GM19035 (cell line): ENCODE measurements around the gene LTC4S.
"Not testable (repeated sequence)": the region's sequence is repeated elsewhere in the genome, so short reads cannot be mapped to it uniquely, and the experiment has no call there.

Experiments used
- ATAC-seq: cut with Tn5 transposase; IDR thresholded peaks from one replicate; pipeline ENCODE4 v1.9.1; 2021; ENCODE audit not compliant: unreplicated experiment

Gene LTC4S

DNA sequence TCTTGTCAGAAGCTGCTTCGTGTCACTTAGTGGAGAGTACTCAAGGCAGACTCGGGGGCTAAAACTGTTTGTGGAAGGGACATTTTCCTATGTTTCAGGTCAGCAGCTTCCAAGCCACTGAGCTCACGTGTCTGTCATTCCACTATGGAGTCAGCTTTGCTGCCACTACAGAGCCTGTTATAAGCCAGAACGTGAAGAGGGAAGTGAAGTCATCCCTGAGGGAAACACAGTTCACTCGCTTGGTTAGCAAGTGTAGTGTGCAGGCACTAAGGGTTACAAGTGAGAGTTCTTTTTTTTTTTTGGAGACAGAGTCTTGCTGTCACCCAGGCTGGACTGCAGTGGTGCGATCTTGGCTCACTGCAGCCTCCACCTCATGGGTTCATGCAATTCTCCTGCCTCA lies 24.5 kb upstream of the LTC4S start:
- no peak for ATAC-seq

DNA sequence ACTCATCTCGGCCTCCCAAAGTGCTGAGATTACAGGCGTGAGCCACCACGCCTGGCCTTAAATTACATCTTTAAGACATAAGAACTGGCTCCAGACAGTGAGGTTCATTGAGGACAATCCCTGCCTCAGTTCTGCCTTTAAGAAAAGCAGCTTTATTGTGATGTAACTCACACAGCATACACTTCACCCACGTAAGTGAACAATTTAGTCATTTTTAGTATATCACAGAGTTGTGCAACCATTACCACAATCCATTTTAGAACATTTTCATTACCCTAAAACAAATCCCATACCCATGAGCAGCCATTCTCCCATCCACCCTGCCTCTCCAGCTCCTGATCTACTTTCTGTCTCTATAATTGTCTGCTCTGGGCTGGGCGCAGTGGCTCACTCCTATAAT lies 24.0 kb upstream of the LTC4S start:
- ATAC-seq = no peak

DNA sequence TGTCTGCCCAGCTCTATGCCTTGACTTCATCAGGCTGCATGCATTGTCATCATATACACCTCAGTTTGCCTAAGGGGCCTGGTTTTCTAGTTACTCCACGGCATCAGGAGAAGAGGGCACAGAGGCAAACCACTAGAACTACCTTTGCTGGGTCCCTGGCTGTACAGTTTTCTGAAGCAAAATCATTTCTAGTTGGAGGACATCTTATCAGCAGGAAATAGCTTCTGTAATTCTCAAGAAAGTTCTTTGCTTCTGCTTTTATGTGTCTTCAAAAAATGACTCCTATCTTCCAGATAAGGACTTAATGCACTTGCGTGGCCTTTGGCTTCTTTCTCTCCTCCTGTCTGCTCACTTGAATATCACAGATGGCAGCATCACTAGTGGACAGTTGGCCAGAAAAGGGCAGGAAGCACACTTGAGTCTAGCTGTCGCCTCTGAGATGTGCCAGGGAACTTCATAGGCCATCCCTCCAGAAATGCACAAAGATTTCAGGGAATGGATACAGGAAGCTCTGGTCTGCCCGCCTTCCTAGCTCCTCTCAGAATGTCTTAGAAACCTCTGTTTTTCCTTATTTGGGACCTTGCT lies 22.4 kb upstream of the LTC4S start:
- ATAC-seq = no peak

DNA sequence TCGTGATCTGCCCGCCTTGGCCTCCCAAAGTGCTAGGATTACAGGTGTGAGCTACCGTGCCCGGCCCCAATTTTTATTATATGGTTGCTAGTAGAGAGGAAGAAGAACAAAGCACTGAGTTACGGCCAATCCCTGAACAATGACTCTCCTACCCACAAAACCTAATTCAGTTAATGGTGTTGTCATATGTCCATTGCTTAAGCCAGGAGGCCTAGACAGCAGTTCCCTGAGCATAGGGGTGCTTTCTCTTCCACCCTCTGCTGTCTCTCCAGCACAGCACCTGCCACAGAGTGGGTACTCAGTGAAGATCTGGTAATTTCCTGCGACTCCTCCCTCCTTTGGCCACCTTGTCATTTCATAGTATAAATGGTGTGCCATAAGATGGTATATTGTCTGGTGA lies 21.4 kb upstream of the LTC4S start:
- no peak for ATAC-seq

DNA sequence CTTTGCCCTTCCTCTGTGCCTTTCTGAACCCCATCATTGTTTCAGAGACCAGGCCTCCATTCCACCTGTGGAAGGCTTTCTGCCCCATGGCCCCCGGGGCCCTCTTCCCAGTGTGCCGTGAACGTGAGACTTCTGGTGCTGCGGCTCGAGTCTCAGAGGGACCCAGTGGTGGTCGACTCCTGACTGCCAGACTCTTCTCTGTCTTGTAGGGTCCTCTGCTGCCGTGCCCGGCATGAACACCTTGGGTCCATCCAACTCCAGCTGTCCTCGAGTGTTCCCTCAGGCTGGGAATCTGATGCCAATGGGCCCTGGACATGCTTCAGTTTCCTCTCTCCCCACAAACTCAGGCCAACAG lies 20.1 kb upstream of the LTC4S start:
- no peak for ATAC-seq

DNA sequence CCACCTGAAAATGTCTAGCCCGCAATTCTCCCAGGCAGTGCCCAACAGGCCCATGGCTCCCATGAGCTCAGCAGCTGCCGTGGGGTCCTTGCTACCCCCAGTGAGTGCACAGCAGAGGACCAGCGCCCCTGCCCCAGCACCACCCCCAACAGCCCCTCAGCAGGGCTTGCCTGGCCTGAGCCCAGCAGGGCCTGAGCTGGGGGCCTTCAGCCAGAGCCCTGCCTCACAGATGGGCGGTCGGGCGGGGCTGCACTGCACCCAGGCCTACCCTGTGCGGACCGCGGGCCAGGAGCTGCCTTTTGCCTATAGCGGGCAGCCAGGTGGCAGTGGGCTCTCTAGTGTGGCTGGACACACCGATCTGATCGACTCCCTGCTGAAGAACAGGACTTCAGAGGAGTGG lies 19.3 kb upstream of the LTC4S start:
- no peak for ATAC-seq

DNA sequence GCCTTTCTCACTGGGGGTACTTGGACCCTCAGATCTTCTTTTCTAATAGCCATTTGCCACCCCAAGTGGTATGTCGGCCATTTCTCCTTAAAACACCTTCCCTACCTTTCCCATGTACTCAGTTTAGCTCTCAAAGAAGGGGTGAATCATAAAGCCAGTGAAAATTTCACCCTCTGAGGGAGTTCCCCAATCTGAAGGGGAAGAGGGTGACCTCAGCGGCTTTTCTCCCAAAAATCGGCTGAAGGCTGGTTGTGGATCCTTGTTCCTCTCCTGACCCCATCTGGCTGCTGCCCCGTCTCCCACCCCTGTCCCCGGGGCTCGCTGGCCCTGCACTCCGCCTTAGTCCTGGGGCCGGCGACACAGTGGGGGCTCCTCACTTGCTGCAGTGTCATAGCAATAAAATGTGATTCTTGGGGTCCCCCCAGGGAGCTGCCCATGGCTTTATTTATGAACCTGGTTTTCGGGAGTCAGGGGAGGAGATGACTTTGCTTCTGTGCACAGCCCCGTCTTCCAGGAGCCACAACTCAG lies 17.3 kb upstream of the LTC4S start:
- no peak for ATAC-seq

DNA sequence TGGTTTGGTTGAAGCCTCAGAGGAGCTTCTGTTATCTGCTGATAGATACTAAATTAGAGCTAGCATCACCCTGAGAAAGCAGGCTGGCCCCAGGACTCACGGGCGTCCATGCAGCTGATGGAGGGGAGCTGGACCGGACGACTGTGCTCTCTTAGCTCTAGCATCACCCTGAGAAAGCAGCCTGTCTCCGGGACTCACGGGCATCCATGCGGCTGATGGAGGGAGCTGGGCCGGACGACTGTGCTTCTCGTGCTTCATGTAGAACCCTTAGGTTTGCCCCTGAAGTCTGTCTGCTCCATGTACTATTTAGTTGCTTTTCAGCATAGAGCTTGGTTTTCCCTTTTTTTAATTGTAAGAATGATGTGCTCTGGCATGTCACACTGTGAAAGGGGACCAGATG lies 16.3 kb upstream of the LTC4S start:
- ATAC-seq = no peak

DNA sequence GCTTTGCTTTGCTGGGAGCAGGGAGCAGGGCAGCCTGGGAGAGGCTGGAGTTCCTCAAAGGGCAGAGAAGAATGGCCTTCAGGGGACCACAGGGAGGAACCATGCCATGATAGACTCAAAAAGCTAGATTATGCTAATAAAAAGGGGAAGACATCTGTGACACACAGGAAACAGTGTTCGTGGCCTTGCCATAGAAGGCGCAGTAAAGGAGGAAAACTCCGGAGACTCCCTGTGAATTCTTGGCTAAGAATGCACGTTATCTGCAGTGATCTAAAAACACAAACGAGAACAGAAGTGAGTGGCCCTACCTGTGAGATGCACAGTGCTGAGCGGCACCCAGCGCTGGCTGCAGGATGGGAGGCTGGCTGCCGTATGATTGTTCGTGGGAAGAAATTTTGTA lies 15.9 kb upstream of the LTC4S start:
- no peak for ATAC-seq

DNA sequence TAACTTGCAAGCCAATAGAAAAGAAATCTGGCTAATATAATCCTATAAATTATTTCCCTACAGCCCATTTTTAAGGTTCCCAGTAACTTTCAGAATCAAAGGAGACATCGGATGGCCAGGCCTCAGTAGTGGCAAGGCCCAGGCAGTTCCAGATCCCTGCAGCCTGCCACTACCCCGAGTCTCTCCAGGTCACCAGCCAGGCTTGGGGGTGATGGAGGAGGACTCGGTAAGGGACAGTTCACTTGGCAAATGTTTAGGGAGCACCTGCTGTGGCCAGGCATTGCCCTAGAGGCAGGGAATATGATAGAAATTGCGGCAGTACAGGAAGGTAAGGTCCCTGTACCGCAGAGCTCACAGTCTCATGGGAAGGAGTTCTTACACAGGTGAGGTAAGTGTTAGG lies 15.2 kb upstream of the LTC4S start:
- no peak for ATAC-seq

DNA sequence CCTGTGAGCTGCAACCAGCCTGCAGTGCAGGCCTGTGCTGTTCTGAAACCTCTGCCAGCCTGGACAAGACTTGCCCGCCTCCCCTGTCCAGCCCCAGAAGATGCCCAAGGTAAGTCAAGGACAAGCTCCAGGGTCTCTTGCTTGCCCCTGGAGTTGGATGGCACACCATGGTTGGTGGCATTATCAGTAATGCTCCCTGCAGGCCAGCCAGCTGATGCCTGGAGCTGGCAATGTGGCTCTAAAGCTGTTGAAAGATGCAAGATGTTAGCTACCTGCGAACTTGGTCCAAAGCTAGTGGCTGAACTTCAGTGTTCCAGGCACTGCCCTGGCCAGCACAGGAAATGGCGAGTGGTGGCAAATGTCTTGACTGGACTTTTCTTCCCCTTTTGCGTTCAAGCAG lies 14.0 kb upstream of the LTC4S start:
- ATAC-seq = no peak

DNA sequence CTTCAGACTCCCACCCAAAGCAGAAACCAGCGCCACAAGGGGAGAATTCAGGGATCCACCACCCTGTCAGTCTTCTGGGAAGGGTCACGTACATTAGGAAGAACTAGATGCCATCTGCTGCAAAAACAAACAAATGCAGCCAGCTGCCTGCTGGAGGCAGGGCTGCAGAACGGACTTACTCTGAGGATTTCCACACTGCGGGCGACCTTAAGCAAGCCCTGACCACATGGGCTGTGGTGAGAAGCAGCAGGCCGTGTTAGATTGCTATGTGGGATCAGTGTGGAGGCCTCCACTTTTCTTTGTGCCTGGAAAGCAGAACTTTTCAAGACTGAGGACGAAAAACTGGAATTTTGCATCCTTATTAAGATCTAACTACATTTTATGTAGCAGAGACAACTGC lies 13.4 kb upstream of the LTC4S start:
- ATAC-seq = no peak

DNA sequence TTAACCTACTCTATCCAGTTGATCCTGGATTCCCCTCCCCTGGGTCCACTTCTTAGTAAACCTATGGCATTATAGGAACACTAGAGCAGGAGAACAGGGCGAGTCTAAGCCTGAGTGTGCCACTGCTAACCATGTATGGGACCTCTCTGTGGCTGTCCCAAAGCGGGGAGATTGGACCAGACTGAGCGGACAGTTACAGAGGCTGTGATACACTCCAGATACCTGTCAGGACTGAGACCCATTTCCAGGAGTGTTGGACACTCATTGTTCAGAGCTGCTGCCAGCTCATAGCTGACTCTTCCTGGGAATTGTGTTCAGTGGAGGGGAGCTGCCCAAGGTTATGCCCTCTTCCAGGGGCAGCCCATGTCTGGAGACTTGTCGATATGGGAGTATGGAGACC lies 11.9 kb upstream of the LTC4S start:
- no peak for ATAC-seq

DNA sequence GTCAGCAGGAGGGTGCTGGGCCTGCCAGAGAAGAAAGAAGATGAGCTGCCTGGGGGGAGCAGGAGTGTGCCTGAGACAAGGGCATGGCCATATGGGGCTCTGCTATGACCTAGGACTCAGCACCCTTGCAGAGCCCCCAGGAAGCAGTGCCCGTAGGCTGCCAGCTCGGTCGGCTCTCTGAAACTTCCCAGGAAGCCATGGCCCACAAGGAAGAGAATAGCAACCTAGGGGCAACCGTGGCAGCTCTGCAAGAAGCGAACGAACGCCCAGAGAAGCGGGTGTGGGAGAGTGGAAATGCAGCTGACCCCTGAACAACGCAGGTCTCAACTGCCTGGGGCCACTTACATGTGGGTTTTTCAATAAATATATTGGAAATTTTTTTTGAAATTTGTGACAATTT lies 10.7 kb upstream of the LTC4S start:
- ATAC-seq = no peak

DNA sequence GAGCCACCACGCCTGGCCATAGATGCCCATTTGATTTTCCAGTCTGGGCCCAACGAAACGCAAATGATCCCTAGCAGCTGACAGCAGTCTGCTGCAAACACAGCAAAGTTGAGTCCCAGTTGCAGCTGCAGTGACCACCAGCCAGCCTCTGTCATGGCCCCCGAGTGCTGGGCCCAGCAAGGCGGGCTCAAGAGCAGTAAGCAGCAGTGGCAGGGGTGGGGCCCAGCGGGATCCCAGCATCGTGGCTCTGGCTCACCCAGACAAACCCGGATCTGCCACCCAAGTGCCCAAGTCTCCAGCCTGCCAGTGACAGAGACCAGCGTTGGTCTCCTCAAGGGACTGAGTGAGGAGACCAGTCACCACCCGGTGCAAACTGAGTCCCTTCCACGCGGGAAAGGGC lies 6.9 kb upstream of the LTC4S start:
- ATAC-seq = no peak

DNA sequence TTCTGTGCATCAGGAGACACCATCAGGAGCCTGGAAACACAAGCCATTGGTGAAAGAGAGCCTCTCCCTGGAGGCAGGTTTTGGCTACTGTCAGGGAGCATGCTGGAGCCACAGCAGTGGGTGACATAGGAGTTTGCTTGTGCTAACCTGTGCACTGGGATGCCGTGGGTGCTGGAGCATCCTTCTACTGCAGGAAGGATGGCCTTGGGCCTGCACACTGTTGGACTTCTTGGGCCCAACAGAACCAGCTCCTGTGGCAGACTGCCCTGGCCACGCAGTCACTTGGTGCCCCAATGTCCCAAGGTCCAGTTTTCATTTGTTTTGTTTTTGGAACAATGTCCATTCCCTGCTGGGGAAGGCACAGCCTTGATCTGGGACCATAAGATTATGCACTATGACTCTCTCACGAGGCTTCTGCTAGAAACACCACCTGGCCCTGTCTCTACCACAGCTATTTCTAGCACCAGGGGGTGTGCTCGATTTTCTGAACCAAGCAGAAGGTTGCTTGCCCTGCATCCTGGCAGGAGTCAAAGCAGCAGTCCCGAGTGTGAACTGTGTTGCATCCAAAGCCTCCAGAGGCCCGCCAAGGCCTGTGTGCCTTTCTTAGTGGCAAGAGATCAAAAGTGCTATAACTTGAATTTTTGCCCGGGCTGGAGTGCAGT lies 5.5 kb upstream of the LTC4S start:
- ATAC-seq = no peak

DNA sequence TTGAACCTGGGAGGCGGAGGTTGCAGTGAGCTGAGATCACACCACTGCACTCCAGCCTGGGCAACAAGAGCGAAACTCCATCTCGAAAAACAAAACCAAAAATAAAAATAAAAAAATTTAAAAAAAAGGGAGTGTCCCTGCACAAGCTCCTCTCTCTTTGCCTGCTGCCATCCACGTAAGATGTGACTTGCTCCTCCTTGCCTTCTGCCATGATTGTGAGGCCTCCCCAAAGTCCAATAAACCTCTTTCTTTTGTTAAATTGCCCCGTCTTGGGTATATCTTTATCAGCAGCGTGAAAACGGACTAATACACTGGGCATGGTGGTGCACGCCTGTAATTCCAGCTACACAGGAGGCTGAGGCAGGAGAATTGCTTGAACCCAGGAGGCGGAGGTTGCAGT lies 4.5 kb upstream of the LTC4S start:
- ATAC-seq = not testable (repeated sequence)

DNA sequence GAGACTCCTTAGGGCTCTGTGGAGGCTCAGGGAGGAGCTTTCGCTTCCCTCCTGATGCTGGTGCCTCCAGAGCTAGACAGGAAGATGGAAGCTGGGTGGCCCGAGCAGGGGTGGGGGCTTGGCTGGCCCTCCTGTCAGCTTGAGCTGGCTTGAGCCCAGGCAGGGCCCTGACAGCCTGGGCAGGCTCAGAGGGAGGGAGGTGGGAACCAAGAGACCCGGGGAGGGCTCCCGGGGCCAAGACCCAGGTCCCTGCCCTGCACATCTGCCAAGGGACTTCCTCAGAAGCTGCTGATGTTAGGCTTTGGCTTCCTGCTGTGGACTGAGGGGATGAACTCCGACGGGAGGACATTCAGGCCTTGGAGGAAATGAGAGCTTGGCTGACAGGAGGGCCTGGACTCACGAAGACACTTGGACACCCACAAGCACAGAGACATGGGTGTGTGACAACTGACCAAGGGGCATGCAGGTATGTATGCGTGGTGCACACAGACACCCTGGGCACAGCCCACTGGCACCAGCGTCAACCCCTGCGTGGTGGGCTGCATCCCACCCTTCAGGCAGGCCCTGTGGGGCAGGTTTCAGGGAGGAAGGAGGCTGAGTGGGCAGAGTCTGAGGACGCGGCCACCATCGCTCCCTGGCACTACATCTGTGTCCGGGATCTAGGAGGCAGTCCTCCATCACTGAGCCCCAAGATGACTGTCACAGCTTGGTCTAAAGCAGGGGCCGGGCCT lies 1.7 kb upstream of the LTC4S start:
- ATAC-seq = no peak

DNA sequence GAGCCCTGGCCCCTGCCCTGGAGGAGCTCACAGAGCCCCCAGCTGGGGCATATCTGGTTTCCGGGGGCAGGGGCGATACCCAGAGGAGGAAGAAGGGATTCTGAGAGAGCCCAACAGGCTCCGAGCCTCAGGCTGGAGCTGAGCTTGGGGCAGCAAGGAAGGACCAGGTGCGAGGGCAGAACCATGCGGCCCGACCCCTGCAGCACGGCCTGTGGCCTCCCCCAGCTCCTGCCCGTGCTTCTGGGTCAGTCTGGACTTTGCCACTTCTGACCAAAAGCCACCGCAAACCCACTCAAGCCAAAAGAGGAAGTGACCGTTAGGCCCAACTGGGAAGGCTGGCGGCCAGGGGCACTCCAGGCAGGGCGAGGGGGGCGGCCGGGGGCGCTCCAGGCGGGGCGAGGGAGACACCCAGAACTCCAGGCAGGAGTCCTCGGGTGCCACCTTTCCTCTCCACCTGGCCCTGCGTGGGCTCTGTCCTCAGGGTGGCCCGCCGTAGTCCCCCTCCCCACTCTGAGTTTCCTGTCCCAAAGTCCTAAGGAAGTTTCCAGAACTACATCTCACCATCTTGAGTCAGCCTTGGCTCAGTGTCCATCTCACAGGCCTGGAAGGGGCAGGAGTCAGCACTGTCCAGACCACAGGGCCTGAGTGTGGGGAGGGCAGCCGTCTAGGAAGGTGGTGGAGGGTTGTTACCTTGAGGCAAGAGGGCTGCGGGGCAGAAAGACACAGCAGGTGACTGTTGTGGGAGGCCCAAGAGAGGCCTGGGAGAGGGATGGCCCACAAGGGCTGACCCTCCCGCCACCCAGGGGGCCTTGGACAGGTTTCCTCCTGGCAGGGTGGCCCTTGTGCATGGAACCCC lies 946 bp upstream of the LTC4S start:
- no peak for ATAC-seq

DNA sequence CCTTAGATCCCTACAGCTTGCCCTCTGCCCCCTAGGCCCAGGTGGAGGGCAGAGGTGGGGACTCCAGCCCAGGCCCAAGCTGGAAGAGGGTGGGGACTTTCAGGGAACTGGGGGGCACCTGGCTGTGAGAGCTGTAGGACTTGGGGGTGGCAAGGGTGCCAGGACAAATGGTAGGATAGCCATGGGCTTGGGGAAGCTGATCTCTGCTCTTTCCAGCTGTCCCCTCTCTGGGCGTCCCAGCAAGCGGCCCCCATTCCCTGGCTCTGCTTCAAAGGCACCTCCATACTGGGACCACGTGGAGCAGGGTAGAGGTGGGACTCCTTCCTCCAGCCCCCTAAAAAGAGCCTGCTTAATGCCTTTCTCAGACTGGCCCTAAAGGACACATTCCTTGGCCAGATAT lies 385 bp downstream of the LTC4S start:
- no peak for ATAC-seq

DNA sequence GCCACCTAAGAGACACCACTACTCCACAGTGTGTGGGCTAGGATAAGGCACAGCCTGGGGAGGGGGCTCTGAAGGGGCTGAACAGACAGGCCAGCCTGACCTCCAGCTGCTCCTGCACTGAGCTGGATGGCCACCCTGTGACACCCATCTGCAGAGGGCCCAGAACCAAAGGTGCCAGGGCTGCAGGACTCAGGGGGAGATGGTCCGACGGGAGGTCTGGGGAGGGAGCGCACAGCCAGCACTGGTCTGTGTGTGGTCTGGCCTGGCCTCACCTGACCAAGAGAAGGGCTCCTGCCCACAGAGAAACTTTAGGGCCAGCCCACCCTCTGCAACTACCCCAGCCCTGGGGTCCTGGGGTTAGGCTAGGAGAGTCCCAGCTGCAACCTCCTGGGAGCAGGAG lies 789 bp downstream of the LTC4S start:
- ATAC-seq = no peak
